HepG2 (cell line): ENCODE measurements around the gene SEC14L1. TPM values are rescaled to one million over a fixed set of nuclear protein-coding genes. Genes with fewer than 3 reads are reported as not detected.
A peak's percentile ranks its signal among the peaks of the same experiment; 100 is the strongest.

Experiments
- ADNP ChIP-seq: sonication (generic); formaldehyde crosslinking; IDR thresholded peaks from 2 replicates; pipeline ENCODE4 v1.4.0; 2020; ENCODE audit warnings: missing genetic modification reagents
- EEA1 ChIP-seq: sonication (generic); formaldehyde crosslinking; IDR thresholded peaks from 2 replicates; pipeline ENCODE4 v1.5.1; 2020; ENCODE audit warnings: mild to moderate bottlenecking, missing genetic modification reagents, borderline replicate concordance
- GATAD2A ChIP-seq: IDR thresholded peaks from 2 replicates; pipeline ENCODE4 v1.6.1; 2016
- HMG20B ChIP-seq: conservative IDR thresholded peaks from 2 replicates; pipeline ENCODE4 v1.6.1; 2016; ENCODE audit warnings: missing genetic modification reagents, missing compliant biosample characterization
- MED1 ChIP-seq: sonication (generic); formaldehyde crosslinking; IDR thresholded peaks from 2 replicates; pipeline ENCODE4 v1.4.0; 2020; ENCODE audit warnings: missing genetic modification reagents
- NR2C2 ChIP-seq: sonication (generic); formaldehyde crosslinking; IDR thresholded peaks from 2 replicates; pipeline ENCODE4 v1.4.0; 2020; ENCODE audit warnings: missing genetic modification reagents, mild to moderate bottlenecking, moderate library complexity, borderline replicate concordance
- SOX5 ChIP-seq: IDR thresholded peaks from 2 replicates; pipeline ENCODE4 v1.6.1; 2016; ENCODE audit warnings: borderline replicate concordance
- polyA plus RNA-seq, 8 experiments: library from polyadenylated mRNA; depleted of rRNA in 3 of 8; stranded (reverse) in 7 of 8; unstranded in 1 of 8; fragments of >200 nt; fragmentation: Illumina TruSeq in 4 of 8; extraction: Trizol in 4 of 8; gene quantifications; 2 replicates each; pipeline versions ENCODE4 v1.2.1 to v1.2.3, GENCODE V29; 2011 to 2016; ENCODE audit warnings: low read depth in 4 of 8, missing spikeins in 1 of 8, mixed read lengths in 1 of 8; ENCODE audit not compliant: insufficient read depth in 1 of 8
- total RNA-seq, 5 experiments: library from RNA; depleted of rRNA; stranded (reverse); fragments of >200 nt; fragmentation: Illumina TruSeq; extraction: Trizol; gene quantifications; 2 replicates each; pipeline ENCODE4 v1.2.3, GENCODE V29; 2016; ENCODE audit warnings: low read depth in 1 of 5
- TF ChIP-seq, protein P1 (sequence below), 2 experiments: fragments of 450-650 bp in 1 of 2; sonication (generic) in 1 of 2; formaldehyde crosslinking in 1 of 2; IDR thresholded peaks; 2 replicates each; pipeline versions ENCODE4 v1.6.1 to v1.8.0; 2016 to 2022; ENCODE audit warnings: antibody characterized with exemption in 1 of 2, mild to moderate bottlenecking in 1 of 2, missing genetic modification reagents in 1 of 2
- TF ChIP-seq, protein P2 (sequence below): sonication (generic); formaldehyde crosslinking; IDR thresholded peaks from 2 replicates; pipeline ENCODE4 v1.4.0; 2020; ENCODE audit warnings: missing genetic modification reagents
- TF ChIP-seq, protein P3 (sequence below): sonication (generic); formaldehyde crosslinking; IDR thresholded peaks from 2 replicates; pipeline ENCODE4 v1.4.0; 2020; ENCODE audit warnings: missing genetic modification reagents
- TF ChIP-seq, protein P4 (sequence below): sonication (generic); formaldehyde crosslinking; IDR thresholded peaks from 2 replicates; pipeline ENCODE4 v1.4.0; 2020; ENCODE audit warnings: missing genetic modification reagents

SEC14L1 gene
- total and polyA plus RNA-seq, 2 of the 13 experiments (the other 11 are each of a cell fraction or from before 2014, with no cell fraction given) = 26.3 to 43.9 TPM

DNA sequence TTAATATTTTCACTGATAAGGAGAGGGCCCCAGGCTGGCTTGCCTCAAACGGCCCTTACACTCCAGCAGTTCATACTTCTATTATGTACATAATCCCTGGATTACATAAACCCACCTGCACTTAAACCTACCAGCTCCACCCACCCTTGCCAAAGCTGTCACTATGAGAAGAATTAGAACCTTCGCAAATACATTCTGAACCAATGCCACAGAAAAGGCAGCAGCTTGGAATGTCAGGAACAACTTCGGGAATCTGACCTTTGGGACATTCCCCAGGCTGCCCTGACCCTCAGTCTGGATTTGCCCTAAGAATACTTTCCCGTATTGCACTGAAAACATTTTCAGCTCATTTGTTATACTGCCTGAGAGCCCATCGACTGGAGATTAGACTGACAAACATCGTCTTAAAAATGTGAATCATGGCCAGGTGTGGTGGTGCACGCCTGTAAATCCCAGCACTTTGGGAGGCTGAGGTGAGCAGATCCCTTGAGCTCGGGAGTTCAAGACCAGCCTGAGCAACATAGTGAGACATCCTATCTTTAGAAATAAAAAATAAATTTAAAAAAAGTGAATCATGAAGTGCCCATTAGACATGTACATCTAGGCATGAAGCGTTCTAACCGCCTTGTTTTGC lies 21.0 kb upstream of the SEC14L1 start (continued):
- TF ChIP-seq, protein P1, sequence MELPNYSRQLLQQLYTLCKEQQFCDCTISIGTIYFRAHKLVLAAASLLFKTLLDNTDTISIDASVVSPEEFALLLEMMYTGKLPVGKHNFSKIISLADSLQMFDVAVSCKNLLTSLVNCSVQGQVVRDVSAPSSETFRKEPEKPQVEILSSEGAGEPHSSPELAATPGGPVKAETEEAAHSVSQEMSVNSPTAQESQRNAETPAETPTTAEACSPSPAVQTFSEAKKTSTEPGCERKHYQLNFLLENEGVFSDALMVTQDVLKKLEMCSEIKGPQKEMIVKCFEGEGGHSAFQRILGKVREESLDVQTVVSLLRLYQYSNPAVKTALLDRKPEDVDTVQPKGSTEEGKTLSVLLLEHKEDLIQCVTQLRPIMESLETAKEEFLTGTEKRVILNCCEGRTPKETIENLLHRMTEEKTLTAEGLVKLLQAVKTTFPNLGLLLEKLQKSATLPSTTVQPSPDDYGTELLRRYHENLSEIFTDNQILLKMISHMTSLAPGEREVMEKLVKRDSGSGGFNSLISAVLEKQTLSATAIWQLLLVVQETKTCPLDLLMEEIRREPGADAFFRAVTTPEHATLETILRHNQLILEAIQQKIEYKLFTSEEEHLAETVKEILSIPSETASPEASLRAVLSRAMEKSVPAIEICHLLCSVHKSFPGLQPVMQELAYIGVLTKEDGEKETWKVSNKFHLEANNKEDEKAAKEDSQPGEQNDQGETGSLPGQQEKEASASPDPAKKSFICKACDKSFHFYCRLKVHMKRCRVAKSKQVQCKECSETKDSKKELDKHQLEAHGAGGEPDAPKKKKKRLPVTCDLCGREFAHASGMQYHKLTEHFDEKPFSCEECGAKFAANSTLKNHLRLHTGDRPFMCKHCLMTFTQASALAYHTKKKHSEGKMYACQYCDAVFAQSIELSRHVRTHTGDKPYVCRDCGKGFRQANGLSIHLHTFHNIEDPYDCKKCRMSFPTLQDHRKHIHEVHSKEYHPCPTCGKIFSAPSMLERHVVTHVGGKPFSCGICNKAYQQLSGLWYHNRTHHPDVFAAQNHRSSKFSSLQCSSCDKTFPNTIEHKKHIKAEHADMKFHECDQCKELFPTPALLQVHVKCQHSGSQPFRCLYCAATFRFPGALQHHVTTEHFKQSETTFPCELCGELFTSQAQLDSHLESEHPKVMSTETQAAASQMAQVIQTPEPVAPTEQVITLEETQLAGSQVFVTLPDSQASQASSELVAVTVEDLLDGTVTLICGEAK (IDR thresholded peaks at IDR 0.05) = no peak
- TF ChIP-seq, protein P1 (CRISPR knock-in tag; IDR thresholded peaks at IDR 0.05) = 0 out of 2 replicates have a peak, but pooled peaks have one; percentile 26
- TF ChIP-seq GATAD2A (CRISPR knock-in tag) (peak; percentile 68), MED1 (CRISPR knock-in tag) (0 out of 2 replicates have a peak, but pooled peaks have one; percentile 46), SOX5 (CRISPR knock-in tag) (peak; percentile 21), NR2C2 (CRISPR knock-in tag) (no peak; the same call in 1 of the 2 replicates), ADNP (CRISPR knock-in tag) (peak; percentile 30; the same call in 1 of the 2 replicates), EEA1 (CRISPR knock-in tag) (0 out of 2 replicates have a peak, but pooled peaks have one; percentile 24), HMG20B (peak; percentile 55; the same call in 1 of the 2 replicates)
- TF ChIP-seq, protein P2, sequence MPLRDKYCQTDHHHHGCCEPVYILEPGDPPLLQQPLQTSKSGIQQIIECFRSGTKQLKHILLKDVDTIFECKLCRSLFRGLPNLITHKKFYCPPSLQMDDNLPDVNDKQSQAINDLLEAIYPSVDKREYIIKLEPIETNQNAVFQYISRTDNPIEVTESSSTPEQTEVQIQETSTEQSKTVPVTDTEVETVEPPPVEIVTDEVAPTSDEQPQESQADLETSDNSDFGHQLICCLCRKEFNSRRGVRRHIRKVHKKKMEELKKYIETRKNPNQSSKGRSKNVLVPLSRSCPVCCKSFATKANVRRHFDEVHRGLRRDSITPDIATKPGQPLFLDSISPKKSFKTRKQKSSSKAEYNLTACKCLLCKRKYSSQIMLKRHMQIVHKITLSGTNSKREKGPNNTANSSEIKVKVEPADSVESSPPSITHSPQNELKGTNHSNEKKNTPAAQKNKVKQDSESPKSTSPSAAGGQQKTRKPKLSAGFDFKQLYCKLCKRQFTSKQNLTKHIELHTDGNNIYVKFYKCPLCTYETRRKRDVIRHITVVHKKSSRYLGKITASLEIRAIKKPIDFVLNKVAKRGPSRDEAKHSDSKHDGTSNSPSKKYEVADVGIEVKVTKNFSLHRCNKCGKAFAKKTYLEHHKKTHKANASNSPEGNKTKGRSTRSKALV (CRISPR knock-in tag) = no peak
- TF ChIP-seq, protein P3, sequence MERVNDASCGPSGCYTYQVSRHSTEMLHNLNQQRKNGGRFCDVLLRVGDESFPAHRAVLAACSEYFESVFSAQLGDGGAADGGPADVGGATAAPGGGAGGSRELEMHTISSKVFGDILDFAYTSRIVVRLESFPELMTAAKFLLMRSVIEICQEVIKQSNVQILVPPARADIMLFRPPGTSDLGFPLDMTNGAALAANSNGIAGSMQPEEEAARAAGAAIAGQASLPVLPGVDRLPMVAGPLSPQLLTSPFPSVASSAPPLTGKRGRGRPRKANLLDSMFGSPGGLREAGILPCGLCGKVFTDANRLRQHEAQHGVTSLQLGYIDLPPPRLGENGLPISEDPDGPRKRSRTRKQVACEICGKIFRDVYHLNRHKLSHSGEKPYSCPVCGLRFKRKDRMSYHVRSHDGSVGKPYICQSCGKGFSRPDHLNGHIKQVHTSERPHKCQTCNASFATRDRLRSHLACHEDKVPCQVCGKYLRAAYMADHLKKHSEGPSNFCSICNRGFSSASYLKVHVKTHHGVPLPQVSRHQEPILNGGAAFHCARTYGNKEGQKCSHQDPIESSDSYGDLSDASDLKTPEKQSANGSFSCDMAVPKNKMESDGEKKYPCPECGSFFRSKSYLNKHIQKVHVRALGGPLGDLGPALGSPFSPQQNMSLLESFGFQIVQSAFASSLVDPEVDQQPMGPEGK (CRISPR knock-in tag) = 0 out of 2 replicates have a peak, but pooled peaks have one; percentile 27
- TF ChIP-seq, protein P4, sequence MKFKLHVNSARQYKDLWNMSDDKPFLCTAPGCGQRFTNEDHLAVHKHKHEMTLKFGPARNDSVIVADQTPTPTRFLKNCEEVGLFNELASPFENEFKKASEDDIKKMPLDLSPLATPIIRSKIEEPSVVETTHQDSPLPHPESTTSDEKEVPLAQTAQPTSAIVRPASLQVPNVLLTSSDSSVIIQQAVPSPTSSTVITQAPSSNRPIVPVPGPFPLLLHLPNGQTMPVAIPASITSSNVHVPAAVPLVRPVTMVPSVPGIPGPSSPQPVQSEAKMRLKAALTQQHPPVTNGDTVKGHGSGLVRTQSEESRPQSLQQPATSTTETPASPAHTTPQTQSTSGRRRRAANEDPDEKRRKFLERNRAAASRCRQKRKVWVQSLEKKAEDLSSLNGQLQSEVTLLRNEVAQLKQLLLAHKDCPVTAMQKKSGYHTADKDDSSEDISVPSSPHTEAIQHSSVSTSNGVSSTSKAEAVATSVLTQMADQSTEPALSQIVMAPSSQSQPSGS (CRISPR knock-in tag) = peak; percentile 15; the same call in 1 of the 2 replicates
